ENCODE data around the gene EPHB1.

Gene EPHB1

GRCh38 chr3:134931045-134931785 lies 136.2 kb downstream of the EPHB1 start:
- ATAC-seq (ENCODE audit: low read depth) (no peak), DNase-seq (ENCODE audit: low spot score) (no peak)
- Histone ChIP-seq H3K4me1 (ENCODE audit: insufficient read depth, poor library complexity, severe bottlenecking) (no peaks in the 10 kb centered on the region), H3K27ac (ENCODE audit: poor library complexity, severe bottlenecking) (no peak overlapping the region), H3K36me3 (ENCODE audit: low read depth) (no peaks in the 10 kb centered on the region), H3K9me3 (ENCODE audit: severe bottlenecking) (no peaks in the 10 kb centered on the region), H3K27me3 (ENCODE audit: insufficient read depth, poor library complexity, severe bottlenecking) (no peaks in the 10 kb centered on the region), H3K4me3 (ENCODE audit: severe bottlenecking) (no peak overlapping the region)
- TF ChIP-seq, protein P1, sequence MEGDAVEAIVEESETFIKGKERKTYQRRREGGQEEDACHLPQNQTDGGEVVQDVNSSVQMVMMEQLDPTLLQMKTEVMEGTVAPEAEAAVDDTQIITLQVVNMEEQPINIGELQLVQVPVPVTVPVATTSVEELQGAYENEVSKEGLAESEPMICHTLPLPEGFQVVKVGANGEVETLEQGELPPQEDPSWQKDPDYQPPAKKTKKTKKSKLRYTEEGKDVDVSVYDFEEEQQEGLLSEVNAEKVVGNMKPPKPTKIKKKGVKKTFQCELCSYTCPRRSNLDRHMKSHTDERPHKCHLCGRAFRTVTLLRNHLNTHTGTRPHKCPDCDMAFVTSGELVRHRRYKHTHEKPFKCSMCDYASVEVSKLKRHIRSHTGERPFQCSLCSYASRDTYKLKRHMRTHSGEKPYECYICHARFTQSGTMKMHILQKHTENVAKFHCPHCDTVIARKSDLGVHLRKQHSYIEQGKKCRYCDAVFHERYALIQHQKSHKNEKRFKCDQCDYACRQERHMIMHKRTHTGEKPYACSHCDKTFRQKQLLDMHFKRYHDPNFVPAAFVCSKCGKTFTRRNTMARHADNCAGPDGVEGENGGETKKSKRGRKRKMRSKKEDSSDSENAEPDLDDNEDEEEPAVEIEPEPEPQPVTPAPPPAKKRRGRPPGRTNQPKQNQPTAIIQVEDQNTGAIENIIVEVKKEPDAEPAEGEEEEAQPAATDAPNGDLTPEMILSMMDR (IDR thresholded peaks at IDR 0.05; ENCODE audit: poor library complexity, severe bottlenecking), result no peak

GRCh38 chr3:134932035-134932434 lies 137.0 kb downstream of the EPHB1 start:
- Histone ChIP-seq H3K27me3 (ENCODE audit: insufficient read depth, poor library complexity, severe bottlenecking) (no peaks in the 10 kb centered on the region), H3K4me1 (ENCODE audit: insufficient read depth, poor library complexity, severe bottlenecking) (no peaks in the 10 kb centered on the region), H3K4me3 (ENCODE audit: severe bottlenecking) (no peak overlapping the region), H3K27ac (ENCODE audit: poor library complexity, severe bottlenecking) (no peak overlapping the region), H3K9me3 (ENCODE audit: severe bottlenecking) (no peaks in the 10 kb centered on the region), H3K36me3 (ENCODE audit: low read depth) (no peaks in the 10 kb centered on the region)
- no peak for DNase-seq (ENCODE audit: low spot score)
- no peak for ATAC-seq (ENCODE audit: low read depth)
- TF ChIP-seq, protein P1 (IDR thresholded peaks at IDR 0.05; ENCODE audit: poor library complexity, severe bottlenecking), result no peak

GRCh38 chr3:134933997-134934396 lies 138.9 kb downstream of the EPHB1 start:
- Histone ChIP-seq H3K9me3 (ENCODE audit: severe bottlenecking) (no peaks in the 10 kb centered on the region), H3K4me1 (ENCODE audit: insufficient read depth, poor library complexity, severe bottlenecking) (no peaks in the 10 kb centered on the region), H3K36me3 (ENCODE audit: low read depth) (no peaks in the 10 kb centered on the region), H3K27ac (ENCODE audit: poor library complexity, severe bottlenecking) (no peak overlapping the region), H3K27me3 (ENCODE audit: insufficient read depth, poor library complexity, severe bottlenecking) (no peaks in the 10 kb centered on the region), H3K4me3 (ENCODE audit: severe bottlenecking) (no peak overlapping the region)
- ATAC-seq (ENCODE audit: low read depth) (no peak), DNase-seq (ENCODE audit: low spot score) (no peak)
- TF ChIP-seq, protein P1 (IDR thresholded peaks at IDR 0.05; ENCODE audit: poor library complexity, severe bottlenecking), result no peak

DNA sequence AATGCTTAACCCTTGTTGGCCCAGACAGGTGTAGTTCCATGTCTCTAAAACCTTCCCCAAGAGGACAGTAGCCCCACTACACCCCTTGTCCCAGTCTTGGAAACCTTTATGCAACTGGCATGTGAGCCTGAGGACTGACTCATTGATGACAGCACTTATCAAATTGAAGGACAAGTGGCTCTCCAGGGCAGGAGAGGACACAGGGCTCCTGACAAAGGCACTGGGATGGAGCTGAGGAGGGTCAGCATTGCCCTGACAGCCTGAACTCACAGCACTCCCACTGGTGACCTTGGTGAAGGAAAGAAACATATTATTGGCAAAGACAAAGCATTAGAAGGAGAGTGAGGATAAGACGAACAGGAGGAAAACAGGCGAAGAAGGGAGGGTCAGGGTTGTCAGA lies 139.9 kb downstream of the EPHB1 start:
- H3K27ac ChIP-seq (ENCODE audit: poor library complexity, severe bottlenecking), result no peak overlapping the region
- no peak overlapping the region for H3K4me3 ChIP-seq (ENCODE audit: severe bottlenecking)
- ATAC-seq (ENCODE audit: low read depth) (no peak), DNase-seq (ENCODE audit: low spot score) (no peak)
- TF ChIP-seq, protein P1 (IDR thresholded peaks at IDR 0.05; ENCODE audit: poor library complexity, severe bottlenecking), result no peak
- H3K36me3 ChIP-seq (ENCODE audit: low read depth), result no peaks in the 10 kb centered on the region
- H3K9me3 ChIP-seq (ENCODE audit: severe bottlenecking), result no peaks in the 10 kb centered on the region
- H3K4me1 ChIP-seq (ENCODE audit: insufficient read depth, poor library complexity, severe bottlenecking), result no peaks in the 10 kb centered on the region
- no peaks in the 10 kb centered on the region for H3K27me3 ChIP-seq (ENCODE audit: insufficient read depth, poor library complexity, severe bottlenecking)
